Activated naive CD8-positive, alpha-beta T cell treated with anti-CD3 and anti-CD28 coated beads, Interleukin-2, amount 50 U/mL, for 24 hours (primary cell): Measurements from ENCODE around the gene XRCC5.

Source experiments
- ATAC-seq: fragments of 150-1000 bp; cut with Tn5 transposase; one replicate; pipeline ENCODE4 v1.10.0; 2021
- DNase-seq: peaks from one replicate; pipeline ENCODE4 v3.0.0; 2021
- H3K27ac Mint-ChIP-seq: one replicate; pipeline ENCODE4 v1.8.0; 2021; ENCODE audit warnings: mild to moderate bottlenecking, mixed read lengths
- H3K27me3 Mint-ChIP-seq: one replicate; pipeline ENCODE4 v1.8.0; 2021; ENCODE audit warnings: mixed read lengths
- H3K36me3 Mint-ChIP-seq: one replicate; pipeline ENCODE4 v1.8.0; 2021; ENCODE audit warnings: low read depth, mixed read lengths
- H3K4me1 Mint-ChIP-seq: one replicate; pipeline ENCODE4 v1.8.0; 2021; ENCODE audit warnings: mixed read lengths
- H3K4me3 Mint-ChIP-seq: one replicate; pipeline ENCODE4 v1.8.0; 2021; ENCODE audit warnings: mild to moderate bottlenecking, moderate library complexity, mixed read lengths
- H3K9me3 Mint-ChIP-seq: one replicate; pipeline ENCODE4 v1.8.0; 2021; ENCODE audit warnings: mixed read lengths

The XRCC5 gene

GRCh38 chr2:216220976-216221375, 111.8 kb downstream of the XRCC5 start:
- peaks cover 2% of the 10 kb centered on the region for H3K36me3 Mint-ChIP-seq
- DNase-seq: no peak
- H3K9me3 Mint-ChIP-seq: no peaks in the 10 kb centered on the region
- H3K27me3 Mint-ChIP-seq: no peaks in the 10 kb centered on the region
- no peak overlapping the region for H3K4me3 Mint-ChIP-seq
- peaks cover 50% of the 10 kb centered on the region for H3K4me1 Mint-ChIP-seq
- H3K27ac Mint-ChIP-seq: no peak overlapping the region
- ATAC-seq: no peak

GRCh38 chr2:216221811-216222210, 112.7 kb downstream of the XRCC5 start:
- H3K27ac Mint-ChIP-seq: no peak overlapping the region
- DNase-seq (no peak), ATAC-seq (peak; percentile 35)
- H3K4me3 Mint-ChIP-seq: no peak overlapping the region
- peaks cover 46% of the 10 kb centered on the region for H3K4me1 Mint-ChIP-seq
- no peaks in the 10 kb centered on the region for H3K27me3 Mint-ChIP-seq
- peaks cover 2% of the 10 kb centered on the region for H3K36me3 Mint-ChIP-seq
- no peaks in the 10 kb centered on the region for H3K9me3 Mint-ChIP-seq

DNA sequence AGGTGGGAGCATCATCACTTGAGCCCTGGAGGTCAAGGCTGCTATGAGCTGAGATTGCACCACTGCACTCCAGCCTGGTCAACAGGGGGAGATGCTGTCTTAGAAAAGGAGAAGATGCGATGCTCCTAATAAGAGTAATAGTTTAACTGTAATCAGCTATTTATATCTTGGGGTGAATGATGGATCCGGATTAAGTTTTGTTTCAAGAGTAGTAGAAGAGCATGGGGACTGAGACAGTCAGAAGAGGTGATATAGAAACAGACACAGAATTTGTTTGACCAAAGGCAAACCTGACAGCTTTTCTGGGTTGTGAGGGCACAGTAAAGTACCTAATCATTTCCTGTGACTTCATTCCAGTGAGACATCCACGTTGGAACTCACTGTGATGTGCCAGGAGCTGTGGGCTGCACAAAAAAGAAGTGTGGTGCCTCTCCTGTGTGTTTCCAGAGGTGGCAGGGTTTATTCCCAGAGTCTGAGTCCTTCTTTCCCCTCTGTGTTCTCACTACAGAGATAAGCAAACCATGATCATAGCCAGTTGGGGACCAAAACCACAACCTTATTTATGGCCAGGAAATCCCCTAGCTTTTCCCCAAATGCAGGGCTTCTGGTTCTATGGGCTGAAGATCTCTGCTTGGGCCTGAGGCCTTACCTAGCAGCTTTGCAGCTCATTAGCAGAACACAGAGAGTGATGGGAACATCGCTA, 113.7 kb downstream of the XRCC5 start:
- peaks cover 36% of the 10 kb centered on the region for H3K4me1 Mint-ChIP-seq
- peak overlapping the region; percentile 1 for H3K4me3 Mint-ChIP-seq
- H3K36me3 Mint-ChIP-seq: peaks cover 2% of the 10 kb centered on the region
- DNase-seq (peak; percentile 11), ATAC-seq (peak; percentile 67)
- no peaks in the 10 kb centered on the region for H3K27me3 Mint-ChIP-seq
- H3K9me3 Mint-ChIP-seq: no peaks in the 10 kb centered on the region
- peak overlapping the region; percentile 24 for H3K27ac Mint-ChIP-seq

- H3K27ac Mint-ChIP-seq: no peak overlapping the region
- ATAC-seq (no peak), DNase-seq (no peak)
- H3K4me3 Mint-ChIP-seq: no peak overlapping the region
- no peaks in the 10 kb centered on the region for H3K9me3 Mint-ChIP-seq
- peaks cover 2% of the 10 kb centered on the region for H3K36me3 Mint-ChIP-seq
- peaks cover 30% of the 10 kb centered on the region for H3K4me1 Mint-ChIP-seq
- H3K27me3 Mint-ChIP-seq: no peaks in the 10 kb centered on the region
Observed at GRCh38 chr2:216224388-216224787, 115.2 kb downstream of the XRCC5 start.

DNA sequence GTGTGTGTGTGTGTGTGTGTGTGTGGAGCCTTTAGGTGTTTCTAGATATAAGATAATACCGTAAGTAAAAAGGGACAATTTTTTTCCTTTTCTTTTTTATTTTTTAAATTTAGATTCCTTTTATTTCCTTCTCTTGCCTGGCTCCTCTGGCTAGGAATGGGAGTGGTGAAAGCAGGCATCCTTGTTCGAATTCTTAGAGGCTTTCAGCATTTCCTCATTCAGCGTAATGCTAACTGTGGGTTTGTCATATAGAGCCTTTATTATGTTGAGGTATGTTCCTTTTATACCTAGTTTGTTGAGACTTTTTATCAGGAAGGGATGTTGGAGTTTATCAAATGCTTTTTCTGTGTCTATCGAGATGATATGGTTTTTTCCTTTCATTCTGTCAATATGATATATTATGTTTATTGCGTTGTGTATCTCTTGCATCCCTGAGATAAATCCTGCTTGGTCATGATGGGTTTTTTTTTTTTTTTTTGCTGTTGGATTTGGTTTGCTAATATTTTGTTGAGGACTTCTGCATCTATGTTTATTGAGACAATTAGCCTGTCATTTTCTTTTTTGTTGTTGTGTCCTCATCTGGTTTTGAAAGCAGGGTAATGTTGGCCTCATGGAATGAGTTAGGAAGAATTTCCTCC, 120.2 kb downstream of the XRCC5 start:
- no peak overlapping the region for H3K4me3 Mint-ChIP-seq
- H3K36me3 Mint-ChIP-seq: peaks cover 8% of the 10 kb centered on the region
- no peaks in the 10 kb centered on the region for H3K27me3 Mint-ChIP-seq
- H3K9me3 Mint-ChIP-seq: peaks cover 20% of the 10 kb centered on the region
- no peak overlapping the region for H3K27ac Mint-ChIP-seq
- H3K4me1 Mint-ChIP-seq: no peaks in the 10 kb centered on the region
- DNase-seq (no peak), ATAC-seq (no peak)

DNA sequence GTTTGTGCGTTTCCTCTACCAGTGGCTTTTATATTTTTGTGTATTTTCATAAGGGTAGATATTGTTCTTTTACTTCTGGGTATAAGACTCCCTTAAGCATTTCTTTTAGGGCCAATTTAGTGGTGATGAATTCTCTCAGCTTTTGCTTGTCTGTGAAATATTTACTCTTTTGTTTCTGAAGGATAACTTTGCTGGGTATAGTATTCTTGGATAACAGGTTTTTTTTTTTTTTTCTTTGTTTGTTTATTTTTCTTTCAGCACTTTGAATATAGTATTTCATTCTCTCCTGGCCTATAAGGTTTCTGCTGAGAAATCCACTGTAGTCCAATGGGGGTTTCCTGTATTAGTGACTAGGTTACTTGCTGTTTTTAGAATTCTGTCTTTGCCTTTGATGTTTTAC, 122.7 kb downstream of the XRCC5 start:
- Mint-ChIP-seq H3K36me3 (peaks cover 8% of the 10 kb centered on the region), H3K27me3 (no peaks in the 10 kb centered on the region), H3K9me3 (peaks cover 20% of the 10 kb centered on the region), H3K27ac (no peak overlapping the region), H3K4me3 (no peak overlapping the region), H3K4me1 (no peaks in the 10 kb centered on the region)
- ATAC-seq: no peak
- no peak for DNase-seq

DNA sequence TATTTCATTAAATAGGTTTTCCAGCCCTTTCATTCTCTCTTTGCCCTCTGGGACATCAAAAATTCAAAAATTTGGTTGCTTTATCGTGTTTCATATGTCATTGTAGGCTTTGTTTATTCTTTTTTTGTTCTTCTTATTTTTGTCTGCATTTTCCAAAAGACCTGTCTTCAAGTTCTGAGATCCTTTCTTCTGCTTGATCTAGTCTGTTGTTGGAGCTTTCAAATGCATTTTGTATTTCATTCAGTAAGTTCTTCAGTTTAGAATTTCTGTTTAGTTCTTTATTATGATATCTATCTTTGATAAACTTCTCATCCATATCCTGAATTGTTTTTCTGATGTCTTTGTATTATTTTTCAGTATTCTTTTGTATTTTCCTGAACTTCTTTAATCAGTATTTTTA, 123.6 kb downstream of the XRCC5 start:
- Mint-ChIP-seq H3K4me1 (no peaks in the 10 kb centered on the region), H3K27ac (no peak overlapping the region), H3K4me3 (no peak overlapping the region), H3K9me3 (peaks cover 20% of the 10 kb centered on the region), H3K36me3 (peaks cover 8% of the 10 kb centered on the region), H3K27me3 (no peaks in the 10 kb centered on the region)
- DNase-seq (no peak), ATAC-seq (no peak)

DNA sequence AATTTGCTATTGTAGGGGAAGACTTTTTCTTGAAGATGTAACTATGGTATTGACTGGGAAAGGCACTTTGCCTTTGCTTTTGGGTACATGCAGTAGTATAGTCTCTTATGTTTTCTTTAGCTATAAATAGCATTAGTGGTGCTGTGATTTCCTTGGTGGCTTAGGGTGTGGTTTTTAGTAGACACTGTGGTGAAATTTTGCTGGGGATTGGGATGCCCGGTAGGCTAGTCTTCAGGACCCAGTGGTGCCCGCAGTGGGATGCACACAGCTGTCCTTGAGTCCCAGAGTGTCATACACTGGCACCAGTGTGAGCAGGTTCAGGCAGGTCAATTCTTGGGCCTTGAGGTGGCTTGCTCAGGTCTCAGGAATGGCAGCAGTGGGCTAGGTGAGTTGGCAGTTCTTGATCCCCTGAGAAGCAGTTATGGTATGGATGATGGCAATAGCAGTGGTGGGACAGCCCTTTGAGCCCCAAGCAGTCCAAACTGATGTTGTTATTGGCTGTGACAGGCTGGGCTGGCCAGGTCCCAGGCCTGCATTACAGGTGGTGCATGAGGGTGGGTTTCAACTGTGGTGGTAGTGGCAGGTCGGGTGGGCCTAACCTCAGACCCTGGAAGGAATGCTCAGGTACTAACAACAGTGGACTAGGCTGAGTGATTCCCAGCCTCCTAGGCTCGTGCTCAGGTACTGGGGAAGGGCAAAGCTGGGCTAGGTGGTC, 124.3 kb downstream of the XRCC5 start:
- Mint-ChIP-seq H3K4me3 (no peak overlapping the region), H3K27me3 (no peaks in the 10 kb centered on the region), H3K27ac (no peak overlapping the region), H3K4me1 (no peaks in the 10 kb centered on the region), H3K36me3 (peaks cover 8% of the 10 kb centered on the region), H3K9me3 (peaks cover 20% of the 10 kb centered on the region)
- DNase-seq: no peak
- ATAC-seq: no peak

GRCh38 chr2:216234106-216234505, 125.0 kb downstream of the XRCC5 start:
- no peak for DNase-seq
- H3K4me1 Mint-ChIP-seq: no peaks in the 10 kb centered on the region

GRCh38 chr2:216235462-216235861, 126.3 kb downstream of the XRCC5 start:
- ATAC-seq: no peak
- Mint-ChIP-seq H3K4me1 (no peaks in the 10 kb centered on the region), H3K36me3 (peaks cover 8% of the 10 kb centered on the region), H3K27me3 (no peaks in the 10 kb centered on the region), H3K4me3 (no peak overlapping the region), H3K9me3 (peaks cover 20% of the 10 kb centered on the region), H3K27ac (no peak overlapping the region)
- DNase-seq: no peak

More at GRCh38 chr2:216234106-216234505, 125.0 kb downstream of the XRCC5 start:
- Mint-ChIP-seq H3K27ac (no peak overlapping the region), H3K4me3 (no peak overlapping the region), H3K27me3 (no peaks in the 10 kb centered on the region), H3K9me3 (peaks cover 20% of the 10 kb centered on the region), H3K36me3 (peaks cover 8% of the 10 kb centered on the region)
- ATAC-seq: no peak

GRCh38 chr2:216235896-216236295, 126.7 kb downstream of the XRCC5 start:
- Mint-ChIP-seq H3K9me3 (peaks cover 20% of the 10 kb centered on the region), H3K36me3 (peaks cover 8% of the 10 kb centered on the region), H3K27ac (no peak overlapping the region), H3K4me1 (no peaks in the 10 kb centered on the region), H3K4me3 (no peak overlapping the region), H3K27me3 (no peaks in the 10 kb centered on the region)
- ATAC-seq (no peak), DNase-seq (no peak)

DNA sequence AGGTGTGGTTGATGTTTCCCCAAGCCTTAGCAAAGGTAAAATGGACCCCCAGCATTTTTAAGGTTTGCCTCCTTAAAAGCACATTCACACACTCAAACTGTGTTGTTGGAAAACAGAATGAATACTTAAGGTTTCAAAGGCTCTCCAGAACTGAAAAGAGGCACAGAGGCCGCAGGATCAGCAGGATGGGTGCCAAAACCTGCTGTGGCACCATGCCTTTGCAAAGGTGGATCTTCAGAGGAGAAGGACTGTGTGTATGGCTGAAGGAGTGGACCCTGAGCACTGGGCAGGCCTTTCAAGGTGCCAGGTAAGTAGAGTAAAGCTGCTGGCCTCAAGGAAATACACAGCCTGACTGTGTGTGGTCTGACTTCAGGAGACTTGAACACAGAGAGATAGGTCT, 127.3 kb downstream of the XRCC5 start:
- no peak for ATAC-seq
- Mint-ChIP-seq H3K27me3 (no peaks in the 10 kb centered on the region), H3K36me3 (peaks cover 8% of the 10 kb centered on the region), H3K27ac (no peak overlapping the region), H3K4me1 (no peaks in the 10 kb centered on the region), H3K9me3 (peaks cover 20% of the 10 kb centered on the region), H3K4me3 (no peak overlapping the region)
- DNase-seq: no peak

- ATAC-seq: no peak
- peaks cover 5% of the 10 kb centered on the region for H3K4me1 Mint-ChIP-seq
- no peak overlapping the region for H3K4me3 Mint-ChIP-seq
- no peaks in the 10 kb centered on the region for H3K9me3 Mint-ChIP-seq
- DNase-seq: no peak
- no peaks in the 10 kb centered on the region for H3K27me3 Mint-ChIP-seq
- no peaks in the 10 kb centered on the region for H3K36me3 Mint-ChIP-seq
- H3K27ac Mint-ChIP-seq: no peak overlapping the region
Observed at GRCh38 chr2:216242365-216242764, 133.2 kb downstream of the XRCC5 start.

GRCh38 chr2:216243026-216243425, 133.9 kb downstream of the XRCC5 start:
- DNase-seq (no peak), ATAC-seq (no peak)
- H3K4me3 Mint-ChIP-seq: no peak overlapping the region
- H3K36me3 Mint-ChIP-seq: no peaks in the 10 kb centered on the region
- no peaks in the 10 kb centered on the region for H3K9me3 Mint-ChIP-seq
- H3K27me3 Mint-ChIP-seq: no peaks in the 10 kb centered on the region
- H3K27ac Mint-ChIP-seq: no peak overlapping the region
- peaks cover 5% of the 10 kb centered on the region for H3K4me1 Mint-ChIP-seq

DNA sequence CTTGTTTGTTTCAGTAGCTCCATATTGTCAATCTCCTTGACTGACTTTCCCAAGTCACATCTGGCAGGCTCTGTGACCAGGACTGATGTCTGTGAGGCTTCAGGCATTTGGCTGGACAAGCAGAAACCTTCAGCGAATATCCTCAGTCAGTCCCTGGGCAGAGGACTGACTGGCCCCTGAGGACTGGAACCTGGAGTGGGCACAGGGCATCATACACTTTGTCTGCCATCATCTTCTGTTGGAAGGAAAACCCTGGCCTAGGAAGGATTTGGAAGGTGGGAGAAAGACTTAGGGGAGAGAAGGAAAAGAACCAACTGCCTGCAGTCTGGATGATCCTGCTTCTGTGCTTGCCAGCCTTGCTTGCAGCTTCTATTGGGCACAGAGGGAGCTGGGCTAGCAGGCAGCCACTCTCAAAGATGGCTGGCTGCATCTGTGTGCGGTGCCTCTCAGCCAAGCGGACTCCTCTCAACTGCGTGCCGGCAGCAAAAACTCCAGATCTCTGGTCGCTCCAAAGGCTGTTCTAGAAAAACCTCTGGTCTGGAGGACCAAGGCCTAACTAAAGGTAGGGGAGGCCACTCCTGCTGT, 136.3 kb downstream of the XRCC5 start:
- no peak overlapping the region for H3K27ac Mint-ChIP-seq
- no peaks in the 10 kb centered on the region for H3K27me3 Mint-ChIP-seq
- ATAC-seq: no peak
- no peak for DNase-seq
- H3K4me1 Mint-ChIP-seq: peaks cover 5% of the 10 kb centered on the region
- no peak overlapping the region for H3K4me3 Mint-ChIP-seq
- peaks cover 4% of the 10 kb centered on the region for H3K9me3 Mint-ChIP-seq
- no peaks in the 10 kb centered on the region for H3K36me3 Mint-ChIP-seq
